H54 (cell line): Measurements from ENCODE around the gene APBA2.

ENCODE experiments used
- DNase-seq: peaks from one replicate; pipeline ENCODE4 v3.0.0; 2011; ENCODE audit warnings: low spot score, mixed read lengths; ENCODE audit not compliant: insufficient read length
- FAIRE-seq: peaks from 3 replicates; lab custom pipeline; 2011; peaks lifted over from hg19 to GRCh38; lab: Jason Lieb, UNC
- POLR2A ChIP-seq: IDR thresholded peaks from 2 replicates; pipeline ENCODE4 v1.6.1; 2011; ENCODE audit warnings: low read depth, mild to moderate bottlenecking, low read length

The APBA2 gene

GRCh38 chr15:28969511-28970085 lies 83.8 kb downstream of the APBA2 start:
- TF ChIP-seq POLR2A, result no peak
- no peak for FAIRE-seq
- DNase-seq, result no peak

- DNase-seq (no peak), FAIRE-seq (no peak)
- TF ChIP-seq POLR2A, result no peak
Observed at GRCh38 chr15:28974142-28974541, 88.4 kb downstream of the APBA2 start.

DNA sequence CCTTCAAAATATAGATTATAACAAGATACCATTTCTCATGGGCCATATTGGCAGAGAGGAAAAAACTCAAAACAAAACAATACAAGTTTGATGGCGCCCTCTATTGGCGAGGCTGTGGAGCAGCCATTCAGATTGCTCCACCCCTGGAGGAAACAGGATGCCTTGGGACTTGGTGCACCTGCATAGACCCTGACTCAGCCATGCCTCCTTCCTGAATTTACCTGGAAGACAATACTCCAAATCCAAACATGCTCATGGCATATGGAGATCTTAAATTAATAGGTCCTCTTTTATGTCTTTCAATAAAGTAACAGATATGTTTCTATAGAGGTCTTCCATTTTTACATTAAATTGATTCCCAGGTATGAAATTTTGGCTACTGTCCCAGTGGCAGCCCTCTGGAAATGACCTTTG lies 90.0 kb downstream of the APBA2 start:
- peak; percentile 89 for FAIRE-seq
- no peak for TF ChIP-seq POLR2A

GRCh38 chr15:28977377-28978010 lies 91.7 kb downstream of the APBA2 start:
- peak; percentile 98 for FAIRE-seq
- peak; percentile 95 for DNase-seq

More for the DNA sequence above, 90.0 kb downstream of the APBA2 start:
- peak; percentile 35 for DNase-seq

GRCh38 chr15:28978011-28978378 lies 92.2 kb downstream of the APBA2 start:
- FAIRE-seq (no peak), DNase-seq (no peak)
- TF ChIP-seq POLR2A, result no peak

More at GRCh38 chr15:28977377-28978010, 91.7 kb downstream of the APBA2 start:
- no peak for TF ChIP-seq POLR2A

DNA sequence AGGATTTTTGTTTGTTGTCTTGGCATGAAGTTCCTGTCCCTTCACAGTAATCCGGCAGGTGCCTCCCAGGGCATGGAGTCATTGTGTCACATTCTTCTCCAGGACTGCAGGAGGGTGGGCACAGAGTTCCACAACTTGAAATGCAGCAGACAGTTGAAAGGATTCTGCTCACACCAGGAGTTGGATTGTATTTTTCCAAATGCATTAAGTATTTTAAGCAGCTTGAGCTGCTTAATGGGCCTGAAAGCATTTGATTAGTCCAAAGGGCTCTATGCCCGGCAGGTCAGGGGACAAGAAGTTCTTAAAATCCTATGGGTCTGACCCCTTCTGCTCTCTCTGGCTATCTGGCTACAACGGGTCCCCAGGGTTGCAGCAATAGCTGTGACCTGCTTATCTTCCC lies 92.9 kb downstream of the APBA2 start:
- no peak for TF ChIP-seq POLR2A
- DNase-seq (no peak), FAIRE-seq (no peak)

- no peak for FAIRE-seq
- no peak for TF ChIP-seq POLR2A
Observed at GRCh38 chr15:28979208-28979841, 93.6 kb downstream of the APBA2 start.

DNA sequence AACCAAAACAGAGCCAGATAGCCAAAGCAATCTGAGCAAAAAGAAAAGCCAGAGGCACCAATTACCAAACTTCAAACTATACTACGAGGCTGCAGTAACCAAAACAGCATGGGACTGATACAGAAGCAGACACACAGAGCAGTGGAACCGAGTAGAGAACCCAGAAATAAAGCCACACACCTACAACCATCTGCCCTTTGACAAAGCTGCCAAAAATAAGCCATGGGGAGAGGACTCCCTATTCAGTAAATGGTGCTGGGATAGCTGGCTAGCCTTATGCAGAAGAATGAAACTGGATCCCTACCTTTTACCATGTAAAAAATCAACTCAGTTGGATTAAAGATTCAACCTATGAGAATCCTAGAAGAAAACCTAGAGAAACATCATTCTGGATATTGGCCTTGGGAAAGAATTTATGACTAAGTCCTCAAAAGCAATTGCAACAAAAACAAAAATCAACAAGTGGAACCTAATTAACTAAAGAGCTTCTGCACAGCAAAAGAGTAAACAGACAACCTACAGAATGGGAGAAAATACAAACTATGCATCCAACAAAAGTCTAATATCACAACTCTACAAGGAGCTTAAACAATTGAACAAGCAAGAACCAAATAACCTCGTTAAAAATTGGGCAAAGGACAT lies 95.1 kb downstream of the APBA2 start:
- no peak for FAIRE-seq
- TF ChIP-seq POLR2A, result no peak
- no peak for DNase-seq

More at GRCh38 chr15:28979208-28979841, 93.6 kb downstream of the APBA2 start:
- no peak for DNase-seq

GRCh38 chr15:28981351-28981720 lies 95.6 kb downstream of the APBA2 start:
- TF ChIP-seq POLR2A, result no peak
- no peak for DNase-seq
- no peak for FAIRE-seq

- no peak for TF ChIP-seq POLR2A
- DNase-seq, result no peak
- FAIRE-seq, result no peak
Observed at GRCh38 chr15:28981921-28982320, 96.1 kb downstream of the APBA2 start.

GRCh38 chr15:28982886-28983285 lies 97.1 kb downstream of the APBA2 start:
- no peak for DNase-seq
- FAIRE-seq, result no peak
- no peak for TF ChIP-seq POLR2A

DNA sequence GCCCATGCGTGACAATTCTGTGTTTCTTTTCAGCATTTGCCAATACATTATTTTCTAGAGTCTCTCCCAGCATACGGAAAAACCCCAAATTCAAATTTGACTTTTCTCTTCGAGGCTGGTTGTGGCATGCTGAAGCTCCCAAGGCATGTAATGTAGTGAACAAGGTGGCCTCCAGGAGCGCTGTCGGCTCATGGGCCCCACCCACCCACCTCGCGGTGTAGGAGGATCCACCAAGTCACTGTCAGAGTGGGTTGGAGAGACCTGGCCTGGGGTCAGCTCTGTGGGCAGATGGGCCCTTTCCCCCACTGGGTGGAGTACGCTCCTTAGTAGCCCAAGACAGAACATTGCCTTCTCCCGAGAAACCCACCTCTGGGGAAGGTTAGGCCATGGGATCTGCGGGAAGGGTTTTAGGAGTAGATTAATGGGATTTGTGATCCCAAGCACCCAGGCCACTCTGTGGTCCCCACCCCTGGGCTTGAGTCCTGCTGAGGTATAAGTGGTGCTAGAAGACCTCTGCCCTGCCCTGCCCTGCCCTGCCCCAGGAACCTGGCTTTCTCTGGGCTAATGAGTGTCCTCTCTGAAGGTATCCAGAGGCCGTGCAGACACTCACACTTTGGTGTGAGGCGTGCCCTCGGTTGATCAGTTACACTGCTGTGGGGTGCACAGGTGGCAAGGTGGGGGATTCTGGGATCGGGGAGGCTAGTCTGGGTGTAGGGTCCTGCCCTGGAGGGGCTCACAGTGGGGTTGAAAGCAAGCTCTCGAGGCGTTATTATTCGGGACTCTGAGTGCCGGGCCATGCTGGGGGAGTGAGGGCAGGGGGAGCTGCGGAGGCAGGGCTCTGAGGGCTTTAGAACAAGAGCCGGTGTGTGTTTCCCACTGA lies 97.9 kb downstream of the APBA2 start:
- DNase-seq (no peak), FAIRE-seq (no peak)
- no peak for TF ChIP-seq POLR2A

DNA sequence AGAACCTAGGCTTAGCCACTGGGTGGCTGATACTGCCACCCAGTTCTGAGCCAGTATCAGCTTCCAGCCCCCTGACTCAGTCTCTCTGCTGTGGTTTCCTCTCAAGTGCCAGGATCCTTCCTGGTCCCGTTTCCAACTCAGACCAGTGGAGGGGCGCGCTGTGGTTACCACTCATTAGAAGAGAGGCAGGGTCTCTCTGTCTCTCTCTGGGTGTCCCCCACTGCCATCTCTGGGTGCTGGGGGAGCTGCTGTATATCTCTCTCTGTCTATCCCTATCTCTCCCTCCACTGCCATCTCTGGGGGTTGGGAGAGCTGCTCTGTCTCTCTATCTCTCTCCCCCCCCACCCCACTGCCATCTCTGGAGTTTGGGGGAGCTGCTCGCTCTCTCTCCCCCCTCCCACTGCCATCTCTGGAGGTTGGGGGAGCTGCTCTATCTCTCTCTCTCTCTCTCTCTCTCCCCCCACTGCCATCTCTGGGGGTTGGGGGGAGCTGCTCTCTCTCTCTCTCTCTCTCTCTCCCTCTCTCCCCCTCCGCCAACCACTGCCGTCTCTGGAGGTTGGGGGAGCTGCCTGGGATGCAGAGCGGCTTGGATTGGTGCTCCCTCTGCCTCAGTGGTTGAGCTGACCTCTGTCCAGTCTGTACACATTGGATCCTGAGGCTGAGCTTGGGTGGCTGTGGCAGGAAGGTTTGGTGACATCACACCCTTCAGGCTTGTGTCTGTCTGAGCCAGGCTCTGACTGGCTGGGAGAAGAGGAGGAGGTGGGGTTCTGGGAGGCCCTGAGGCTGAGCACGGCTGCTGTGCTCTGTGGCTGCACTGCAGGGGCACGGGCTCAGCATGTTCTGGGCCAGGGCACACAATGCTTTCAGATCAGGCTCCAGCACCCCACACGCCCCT lies 98.9 kb downstream of the APBA2 start:
- DNase-seq, result peak; percentile 28
- no peak for FAIRE-seq
- 0 out of 2 replicates have a peak, but pooled peaks have one; percentile 8 for TF ChIP-seq POLR2A
